ENCODE data around the gene HRCT1. TPM values are rescaled to one million over a fixed set of nuclear protein-coding genes. Genes with fewer than 3 reads are reported as not detected.

HRCT1 gene
- total RNA-seq, 1 donor from 2014 or later = 32.7 TPM

DNA sequence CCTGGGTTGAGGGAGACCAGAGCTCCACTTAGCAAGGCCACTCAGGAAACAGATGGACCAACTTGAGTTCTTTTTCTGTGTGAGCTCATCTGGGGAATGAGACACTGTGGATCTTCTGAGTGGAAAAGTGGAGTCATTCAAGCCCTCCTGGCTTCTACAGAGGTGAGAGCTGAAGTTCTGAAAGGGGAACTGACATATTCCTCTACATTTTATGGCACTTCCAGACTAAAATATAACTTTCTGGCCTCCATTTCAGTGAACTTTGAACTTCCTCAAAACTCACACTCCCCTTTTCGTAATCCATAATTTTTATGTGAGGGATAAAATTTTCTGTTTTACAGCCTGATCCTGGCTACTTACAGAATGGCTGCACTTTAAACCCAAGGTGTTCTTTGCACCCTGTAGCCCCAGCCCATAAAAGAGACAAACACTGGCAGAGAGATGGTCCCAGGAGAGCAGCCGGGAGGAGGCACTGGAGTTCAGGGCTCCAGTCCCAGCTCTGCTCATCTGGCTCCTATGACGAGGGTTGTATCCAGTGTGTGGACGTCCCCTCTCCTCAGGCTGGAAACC lies 14.1 kb downstream of the HRCT1 start:
- H3K27ac ChIP-seq = peak overlapping the region; percentile 15 to 44
- no peaks in the 10 kb centered on the region for H3K9me3 ChIP-seq
- H3K4me1 ChIP-seq = peaks cover 9 to 14% of the 10 kb centered on the region in 2 donors
- no peaks in the 10 kb centered on the region for H3K36me3 ChIP-seq
- H3K4me3 ChIP-seq = no peak overlapping the region
- H3K27me3 ChIP-seq = no peaks in the 10 kb centered on the region
- TF ChIP-seq, protein P1, sequence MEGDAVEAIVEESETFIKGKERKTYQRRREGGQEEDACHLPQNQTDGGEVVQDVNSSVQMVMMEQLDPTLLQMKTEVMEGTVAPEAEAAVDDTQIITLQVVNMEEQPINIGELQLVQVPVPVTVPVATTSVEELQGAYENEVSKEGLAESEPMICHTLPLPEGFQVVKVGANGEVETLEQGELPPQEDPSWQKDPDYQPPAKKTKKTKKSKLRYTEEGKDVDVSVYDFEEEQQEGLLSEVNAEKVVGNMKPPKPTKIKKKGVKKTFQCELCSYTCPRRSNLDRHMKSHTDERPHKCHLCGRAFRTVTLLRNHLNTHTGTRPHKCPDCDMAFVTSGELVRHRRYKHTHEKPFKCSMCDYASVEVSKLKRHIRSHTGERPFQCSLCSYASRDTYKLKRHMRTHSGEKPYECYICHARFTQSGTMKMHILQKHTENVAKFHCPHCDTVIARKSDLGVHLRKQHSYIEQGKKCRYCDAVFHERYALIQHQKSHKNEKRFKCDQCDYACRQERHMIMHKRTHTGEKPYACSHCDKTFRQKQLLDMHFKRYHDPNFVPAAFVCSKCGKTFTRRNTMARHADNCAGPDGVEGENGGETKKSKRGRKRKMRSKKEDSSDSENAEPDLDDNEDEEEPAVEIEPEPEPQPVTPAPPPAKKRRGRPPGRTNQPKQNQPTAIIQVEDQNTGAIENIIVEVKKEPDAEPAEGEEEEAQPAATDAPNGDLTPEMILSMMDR (IDR thresholded peaks at IDR 0.05) = no peak
- intact Hi-C loops (cut with DNase I) = no loop called here
- DNase-seq (ENCODE audit: low spot score in 2 of 2) = no peak

DNA sequence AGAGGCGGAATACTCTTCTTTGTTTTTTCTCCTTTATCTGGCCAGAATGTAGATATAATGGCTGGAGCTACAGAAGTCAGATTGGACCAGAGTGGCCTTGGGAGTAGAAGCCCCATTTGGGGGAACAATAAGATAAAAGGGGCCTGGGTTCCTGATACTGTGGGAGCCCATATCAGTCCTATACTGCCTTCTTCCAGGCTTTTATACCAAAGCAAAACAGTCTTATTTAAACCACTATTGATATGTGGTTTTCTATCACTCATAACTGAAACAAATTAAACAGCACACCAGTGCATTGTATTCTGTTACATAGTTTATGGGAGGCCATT lies 17.6 kb downstream of the HRCT1 start:
- Histone ChIP-seq H3K4me3 (no peak overlapping the region), H3K27me3 (no peaks in the 10 kb centered on the region), H3K36me3 (no peaks in the 10 kb centered on the region), H3K27ac (peak overlapping the region; percentile 63 to 74), H3K4me1 (peaks cover 9 to 14% of the 10 kb centered on the region in 2 donors), H3K9me3 (no peaks in the 10 kb centered on the region)
- TF ChIP-seq, protein P1 (IDR thresholded peaks at IDR 0.05) = no peak
- no peak for DNase-seq (ENCODE audit: low spot score in 2 of 2)
- intact Hi-C loops (cut with DNase I) = no loop called here

DNA sequence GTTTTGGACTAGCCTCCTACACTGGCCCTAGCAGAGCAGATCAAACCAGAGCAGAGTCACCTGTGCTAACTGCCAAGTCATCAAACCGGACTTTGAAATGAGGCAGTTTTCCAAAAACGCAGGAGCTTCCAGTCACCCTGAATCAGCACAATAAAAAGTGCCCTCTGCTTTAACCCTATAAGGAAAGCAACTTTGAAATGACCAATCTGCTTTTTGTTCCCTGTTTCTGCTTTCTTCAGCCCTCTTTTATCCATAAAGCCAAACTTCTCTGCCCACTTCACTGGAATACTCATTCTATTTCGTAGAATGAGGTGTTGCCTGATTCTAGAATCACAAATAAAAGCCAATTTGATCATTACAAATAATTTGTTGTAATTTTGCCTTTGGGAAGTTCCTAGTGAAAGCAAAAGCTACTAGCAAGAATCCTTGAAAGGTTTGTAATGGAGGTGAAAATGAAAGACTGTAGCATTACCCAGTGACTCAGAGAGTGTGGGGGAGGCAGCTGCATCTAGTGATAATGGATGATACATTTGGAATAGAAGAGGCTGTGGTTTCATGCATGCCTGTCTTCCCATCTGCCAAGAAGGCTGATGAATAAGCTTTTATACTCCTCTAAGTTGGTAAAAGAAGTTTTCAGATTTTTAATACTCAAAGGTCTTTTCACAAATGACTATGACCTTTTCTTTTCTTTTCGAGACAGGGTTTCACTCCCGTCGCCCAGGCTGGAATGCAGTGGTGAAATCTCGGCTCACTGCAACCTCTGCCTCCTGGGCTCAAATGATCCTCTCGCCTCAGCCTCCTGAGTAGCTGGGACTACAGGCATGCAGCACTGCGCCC lies 18.1 kb downstream of the HRCT1 start:
- intact Hi-C loops (cut with DNase I) = no loop called here
- Histone ChIP-seq H3K9me3 (no peaks in the 10 kb centered on the region), H3K4me1 (peaks cover 9 to 14% of the 10 kb centered on the region in 2 donors), H3K27me3 (no peaks in the 10 kb centered on the region), H3K27ac (peak overlapping the region; percentile 63 to 74), H3K36me3 (no peaks in the 10 kb centered on the region), H3K4me3 (no peak overlapping the region)
- TF ChIP-seq, protein P1 (IDR thresholded peaks at IDR 0.05) = no peak
- DNase-seq (ENCODE audit: low spot score in 2 of 2) = no peak

DNA sequence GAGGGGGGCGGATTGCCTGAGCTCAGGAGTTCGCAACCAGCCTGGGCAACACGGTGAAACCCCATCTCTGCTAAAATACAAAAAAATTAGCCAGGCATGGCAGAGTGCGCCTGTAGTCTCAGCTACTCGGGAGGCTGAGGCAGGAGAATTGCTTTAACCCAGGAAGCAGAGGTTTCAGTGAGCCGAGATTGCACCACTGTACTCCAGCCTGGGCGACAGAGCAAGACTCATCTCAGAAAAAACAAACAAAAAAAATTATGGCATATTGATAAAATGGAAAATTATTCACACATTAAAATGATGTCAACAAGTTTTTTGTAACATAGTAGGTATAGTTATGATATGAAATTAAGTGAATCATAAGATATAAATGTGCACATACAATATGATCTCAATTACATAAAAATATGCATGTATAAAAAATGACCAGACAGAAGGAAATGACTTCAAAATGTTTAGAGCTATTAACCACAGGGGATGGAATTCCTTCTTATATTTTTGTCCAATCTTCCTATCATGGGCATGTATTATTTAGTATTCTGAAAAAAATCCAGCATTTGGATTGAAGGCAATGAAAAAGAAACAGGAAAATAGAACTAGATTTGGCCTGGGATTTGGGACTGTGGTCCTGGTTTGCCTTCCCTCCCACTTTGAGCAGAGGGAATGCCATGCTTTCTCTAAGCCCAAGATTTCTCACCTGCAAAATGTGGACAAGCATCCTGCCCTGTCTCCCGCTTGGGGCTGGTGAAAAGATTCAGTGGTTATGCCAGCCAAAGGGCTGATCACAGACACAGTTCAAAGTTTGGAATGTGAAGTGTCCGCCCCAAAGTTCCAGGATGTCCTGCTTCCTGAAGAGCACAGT lies 22.8 kb downstream of the HRCT1 start:
- TF ChIP-seq, protein P1 (IDR thresholded peaks at IDR 0.05) = no peak
- no peaks in the 10 kb centered on the region for H3K36me3 ChIP-seq
- H3K4me3 ChIP-seq = no peak overlapping the region
- intact Hi-C loops (cut with DNase I) = no loop called here
- H3K4me1 ChIP-seq = peaks cover 8 to 12% of the 10 kb centered on the region in 2 donors
- no peaks in the 10 kb centered on the region for H3K27me3 ChIP-seq
- no peaks in the 10 kb centered on the region for H3K9me3 ChIP-seq
- peak overlapping the region in 1 of 2 donors; percentile 19 for H3K27ac ChIP-seq
- no peak for DNase-seq (ENCODE audit: low spot score in 2 of 2)

DNA sequence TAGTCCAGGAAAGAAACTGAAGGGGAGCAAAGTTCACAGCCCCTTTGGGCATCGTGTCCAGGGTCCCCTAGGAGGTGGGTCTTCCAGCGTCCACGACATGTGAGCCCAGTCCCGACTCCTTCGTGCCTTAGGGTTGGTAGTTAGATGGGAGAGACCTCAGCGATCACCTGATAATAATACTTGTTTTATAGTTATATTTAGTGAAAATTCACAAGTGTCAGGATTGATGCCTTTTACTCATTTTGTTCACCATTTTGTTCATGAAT lies 23.4 kb downstream of the HRCT1 start:
- H3K27ac ChIP-seq = peak overlapping the region in 1 of 2 donors; percentile 19
- DNase-seq (ENCODE audit: low spot score in 2 of 2) = no peak
- H3K4me3 ChIP-seq = no peak overlapping the region
- H3K36me3 ChIP-seq = no peaks in the 10 kb centered on the region
- intact Hi-C loops (cut with DNase I) = no loop called here
- H3K9me3 ChIP-seq = no peaks in the 10 kb centered on the region
- no peaks in the 10 kb centered on the region for H3K27me3 ChIP-seq
- H3K4me1 ChIP-seq = peaks cover 3 to 14% of the 10 kb centered on the region in 2 donors
- TF ChIP-seq, protein P1 (IDR thresholded peaks at IDR 0.05) = no peak
